GM21367 (cell line): ENCODE results near the gene FHOD1.

ENCODE experiments used
- ATAC-seq: cut with Tn5 transposase; IDR thresholded peaks from one replicate; pipeline ENCODE4 v1.9.1; 2021; ENCODE audit not compliant: unreplicated experiment

FHOD1 gene

DNA sequence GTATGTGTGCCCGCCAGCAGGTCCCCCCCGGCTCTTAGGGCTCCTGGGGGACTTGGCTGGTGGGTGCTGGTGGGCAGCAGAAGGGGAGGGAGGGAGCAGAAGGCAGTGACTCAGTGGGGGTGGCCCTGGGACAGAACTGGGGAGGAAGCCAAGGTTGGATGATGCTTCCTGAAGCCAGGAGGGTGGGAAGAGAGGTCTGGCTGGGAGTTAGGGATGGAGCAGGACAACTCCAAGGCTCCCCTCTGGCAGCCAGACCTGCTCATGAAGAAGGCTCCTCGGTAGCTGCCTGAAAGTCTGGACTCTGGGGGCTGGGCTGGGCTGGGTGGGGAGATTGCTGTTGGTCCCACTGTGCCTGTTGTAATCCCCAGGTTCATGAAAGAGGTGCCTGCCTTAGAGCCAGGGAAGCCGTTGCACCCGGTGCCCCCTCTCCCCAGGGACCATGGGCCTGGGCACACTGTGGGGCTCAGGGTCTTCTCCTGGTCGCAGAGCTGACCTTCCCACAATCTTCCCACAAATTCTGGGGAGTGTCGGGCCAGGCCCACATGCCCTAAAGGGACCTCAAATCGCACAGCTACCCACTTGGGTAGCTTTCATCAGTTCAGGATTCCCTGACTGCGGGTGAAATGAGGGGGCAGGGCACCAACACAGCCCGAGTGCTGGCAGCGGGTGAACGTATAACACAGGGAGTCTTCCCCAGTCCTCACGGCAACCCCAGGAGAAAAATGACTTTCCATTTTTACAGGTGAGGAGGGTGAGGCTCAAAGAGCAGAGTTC is 30.9 kb upstream of the FHOD1 start:
- ATAC-seq: no peak

- ATAC-seq: no peak
Observed at GRCh38 chr16:67277294-67277998, 30.2 kb upstream of the FHOD1 start.

- ATAC-seq: no peak
Observed at GRCh38 chr16:67275321-67275720, 28.0 kb upstream of the FHOD1 start.

DNA sequence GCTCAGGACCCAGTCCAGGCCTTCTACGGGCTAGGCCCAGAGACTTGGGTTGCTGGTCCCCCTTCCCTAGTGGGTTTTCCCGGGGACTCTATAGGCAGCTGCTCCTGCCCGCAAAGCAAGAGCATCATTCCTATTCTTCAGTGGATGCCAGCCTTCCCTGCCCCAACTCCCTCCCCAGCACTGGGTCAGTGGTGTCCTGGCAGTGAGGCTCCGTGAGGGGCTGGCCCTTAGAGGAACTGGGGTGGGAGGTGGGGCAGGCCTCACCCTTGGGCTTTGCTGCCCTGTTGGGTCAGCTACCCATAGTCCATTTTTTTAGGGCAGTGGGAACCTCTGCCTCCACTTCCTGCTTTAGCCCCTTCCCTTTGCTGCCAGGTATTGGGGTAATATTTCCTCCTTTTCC is 24.2 kb upstream of the FHOD1 start:
- ATAC-seq: no peak

DNA sequence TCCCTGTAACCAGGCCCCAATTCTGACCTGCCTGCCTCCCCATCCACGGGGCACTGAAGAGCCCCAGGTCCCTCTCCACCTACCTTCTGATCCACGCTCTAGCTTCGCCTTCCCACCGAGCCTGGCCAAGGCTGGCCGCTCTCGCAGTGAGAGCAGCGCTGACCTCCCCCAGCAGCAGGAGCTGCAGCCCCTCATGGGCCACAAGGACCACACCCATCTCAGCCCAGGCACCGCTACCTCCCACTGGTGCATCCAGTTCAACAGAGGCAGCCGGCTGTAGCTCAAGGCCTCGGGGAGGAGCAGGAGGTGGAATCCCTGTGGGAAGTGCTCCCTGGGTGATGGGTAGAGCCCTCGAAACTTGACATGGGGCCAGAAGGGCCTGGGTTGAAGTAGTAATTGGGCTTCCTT is 23.7 kb upstream of the FHOD1 start:
- ATAC-seq: no peak

DNA sequence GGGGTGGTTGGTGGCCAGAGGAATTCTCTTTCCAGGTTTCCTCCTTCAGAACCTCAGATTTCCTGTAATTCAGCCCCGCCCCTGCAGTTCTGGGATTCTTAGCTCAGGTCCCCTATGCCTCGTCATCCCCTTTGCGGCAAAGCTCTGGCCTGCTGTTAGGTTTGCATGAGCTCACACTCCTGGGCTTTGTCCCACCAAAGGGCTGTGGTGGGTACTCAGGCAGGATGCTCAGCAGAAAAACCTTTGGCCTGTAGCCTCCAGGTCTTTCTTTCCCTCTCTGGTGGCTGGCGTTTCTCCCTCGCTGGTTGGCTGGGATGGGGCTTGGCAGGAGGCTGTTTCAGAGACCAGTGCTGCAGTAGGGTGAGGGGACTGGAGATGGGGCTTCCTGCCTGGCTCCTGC is 22.5 kb upstream of the FHOD1 start:
- ATAC-seq: no peak

DNA sequence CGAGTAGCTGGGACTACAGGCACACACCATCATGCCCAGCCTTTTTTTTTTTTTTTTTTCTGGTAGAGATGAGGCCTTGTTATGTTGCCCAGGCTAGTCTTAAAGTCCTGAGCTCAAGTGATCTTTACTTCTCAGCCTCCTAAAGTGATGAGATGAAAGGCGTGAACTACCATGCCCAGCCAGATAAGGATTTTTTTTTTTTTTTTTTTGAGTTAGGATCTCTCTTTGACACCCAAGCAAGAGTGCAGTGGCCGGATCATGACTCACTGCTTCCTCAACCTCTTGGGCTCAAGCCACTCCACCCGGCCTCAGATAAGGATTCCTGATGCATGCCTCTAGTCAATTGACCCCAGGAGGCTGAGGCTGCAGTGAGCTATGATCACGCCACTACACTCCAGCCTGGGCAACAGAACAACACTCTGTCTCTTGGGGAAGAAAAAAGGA is 20.9 kb upstream of the FHOD1 start:
- no peak for ATAC-seq

DNA sequence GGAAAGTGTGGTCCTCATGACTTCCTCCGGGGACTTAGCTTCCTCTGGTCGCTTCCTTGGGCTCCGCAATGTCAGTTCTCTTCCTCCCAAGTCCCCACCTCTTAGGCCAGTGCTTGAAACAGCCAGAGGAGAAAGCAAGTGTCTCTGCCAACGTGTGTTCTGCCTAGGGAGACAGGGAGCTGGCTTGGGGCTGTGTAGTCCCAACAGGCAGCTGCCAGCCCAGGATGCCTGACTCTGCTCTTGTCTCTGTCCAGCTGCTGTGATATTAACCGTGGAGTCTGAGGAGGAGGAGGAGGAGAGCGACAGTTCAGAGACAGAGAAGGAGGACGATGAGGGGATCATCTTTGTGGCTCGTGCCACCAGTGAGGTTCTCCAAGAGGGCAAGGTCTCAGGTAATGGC is 18.6 kb upstream of the FHOD1 start:
- ATAC-seq: no peak

DNA sequence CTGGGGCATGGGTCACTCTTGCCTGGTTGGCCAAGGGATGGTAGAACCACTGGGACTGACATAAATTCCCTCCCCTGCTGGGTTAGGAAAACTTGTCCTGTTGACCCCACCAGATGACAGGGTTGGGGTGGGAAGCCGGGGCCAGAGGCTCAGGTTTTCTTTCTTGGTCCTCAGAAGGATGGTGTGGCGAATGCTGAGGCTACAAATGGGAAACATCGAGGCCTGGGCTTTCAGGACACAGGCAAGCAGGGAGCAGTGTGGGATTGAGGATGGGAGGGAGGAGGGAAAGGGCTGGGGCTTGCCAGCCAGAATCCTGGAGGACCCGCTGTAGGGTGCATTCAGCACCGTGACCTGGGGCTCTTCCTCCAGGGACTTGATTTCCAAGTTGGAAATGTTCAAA is 17.6 kb upstream of the FHOD1 start:
- no peak for ATAC-seq

GRCh38 chr16:67264277-67264676 is 17.0 kb upstream of the FHOD1 start:
- ATAC-seq: no peak

DNA sequence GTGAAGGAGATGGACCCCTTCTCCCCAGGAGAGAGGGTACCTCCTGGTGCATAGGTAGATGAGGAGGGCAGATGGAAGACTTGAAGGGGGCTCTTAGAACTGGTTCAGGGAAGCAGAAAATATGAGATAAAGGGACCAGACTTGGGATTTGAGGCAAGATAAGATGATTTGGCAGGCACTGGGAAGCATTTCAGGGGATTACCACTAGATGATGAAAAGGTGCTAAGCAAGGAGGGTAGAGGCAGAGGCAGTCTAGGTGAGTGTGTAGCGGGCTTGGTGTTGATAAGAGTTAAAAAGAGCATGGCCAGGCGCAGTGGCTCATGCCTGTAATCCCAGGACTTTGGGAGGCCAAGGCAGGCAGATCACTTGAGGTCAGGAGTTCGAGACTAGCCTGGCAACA is 15.9 kb upstream of the FHOD1 start:
- no peak for ATAC-seq

DNA sequence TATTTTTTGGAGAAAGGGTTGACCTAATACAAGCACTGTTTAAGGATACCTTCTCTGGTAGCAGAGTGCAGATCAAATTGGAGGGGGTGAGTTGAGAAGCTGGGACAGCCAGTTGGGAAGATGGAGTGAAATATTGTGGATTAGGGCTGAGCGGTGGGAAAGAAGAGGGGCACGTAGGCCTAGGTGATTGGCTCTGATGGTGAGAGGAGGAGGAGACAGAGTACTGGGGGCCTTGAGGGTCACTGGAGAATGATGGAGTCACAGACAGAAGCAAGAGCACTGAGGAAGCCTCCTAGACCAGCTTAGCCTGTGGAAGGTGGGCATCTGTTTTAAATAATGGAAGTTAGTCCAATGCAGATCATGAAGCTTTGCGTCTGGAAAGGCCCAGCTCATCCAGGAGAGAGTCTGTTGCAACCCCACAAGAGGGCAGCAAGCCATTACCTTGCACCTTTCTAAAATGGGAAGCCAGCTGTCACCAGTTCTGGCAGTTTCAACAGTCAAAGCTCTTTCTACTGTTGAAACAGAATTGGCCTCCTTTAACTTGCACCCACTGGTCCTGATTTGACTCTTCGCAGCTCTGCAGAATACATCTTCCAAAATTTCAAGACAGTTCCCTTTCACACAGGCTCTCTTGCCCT is 13.3 kb upstream of the FHOD1 start:
- no peak for ATAC-seq

DNA sequence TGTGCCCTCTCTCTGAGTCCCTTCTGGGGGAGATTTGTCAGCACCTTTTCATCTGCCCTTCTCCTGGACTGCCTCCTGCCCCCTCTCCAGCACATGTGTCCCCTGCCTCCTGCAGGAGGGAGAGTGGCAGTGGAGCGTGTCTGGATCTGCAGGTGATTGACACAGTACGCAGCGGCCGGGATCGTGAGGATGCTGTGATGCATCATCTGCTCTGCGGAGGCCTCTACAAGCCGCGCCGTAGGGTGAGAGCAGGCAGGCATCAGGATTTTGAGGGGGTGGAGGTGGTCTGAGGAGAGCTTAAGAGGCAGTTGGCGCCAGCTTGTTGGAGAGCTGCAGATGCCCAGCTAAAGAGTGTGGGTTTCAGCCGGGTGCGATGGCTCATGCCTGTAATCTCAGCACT is 12.4 kb upstream of the FHOD1 start:
- no peak for ATAC-seq

GRCh38 chr16:67258161-67258835 is 11.0 kb upstream of the FHOD1 start:
- no peak for ATAC-seq

GRCh38 chr16:67257486-67258160 is 10.3 kb upstream of the FHOD1 start:
- ATAC-seq: no peak

- ATAC-seq: no peak
Observed at GRCh38 chr16:67256701-67257230, 9.5 kb upstream of the FHOD1 start.

DNA sequence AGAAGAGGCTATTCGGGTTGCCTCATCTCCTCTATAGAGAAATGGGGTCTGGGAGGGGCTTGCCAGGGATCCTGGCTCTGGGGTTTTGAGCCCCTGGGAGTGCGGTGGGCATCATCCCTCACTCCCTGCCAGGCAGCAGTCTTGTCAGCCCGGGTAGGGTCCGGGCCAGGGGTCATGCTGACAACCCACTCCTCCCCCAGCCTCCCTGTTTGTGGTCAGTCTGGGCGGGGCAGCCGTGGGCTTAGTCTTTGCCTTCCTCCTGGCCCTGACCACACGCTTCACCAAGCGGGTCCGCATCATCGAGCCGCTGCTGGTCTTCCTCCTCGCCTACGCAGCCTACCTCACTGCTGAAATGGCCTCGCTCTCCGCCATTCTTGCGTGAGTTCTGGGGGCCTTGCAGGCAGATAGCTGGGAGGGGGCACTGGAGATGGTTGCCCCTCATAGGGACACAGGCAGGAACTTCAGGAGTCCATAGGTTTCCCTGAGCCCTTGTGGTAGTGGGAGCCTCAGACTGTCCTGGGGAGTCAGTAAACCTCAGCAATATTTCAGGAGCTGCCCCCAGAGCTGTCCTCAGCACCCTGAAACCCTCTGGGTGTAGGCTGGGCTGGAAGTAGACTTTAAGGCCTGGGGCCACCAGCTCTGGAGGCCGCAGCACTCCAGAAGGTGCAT is 8.4 kb upstream of the FHOD1 start:
- ATAC-seq: no peak

DNA sequence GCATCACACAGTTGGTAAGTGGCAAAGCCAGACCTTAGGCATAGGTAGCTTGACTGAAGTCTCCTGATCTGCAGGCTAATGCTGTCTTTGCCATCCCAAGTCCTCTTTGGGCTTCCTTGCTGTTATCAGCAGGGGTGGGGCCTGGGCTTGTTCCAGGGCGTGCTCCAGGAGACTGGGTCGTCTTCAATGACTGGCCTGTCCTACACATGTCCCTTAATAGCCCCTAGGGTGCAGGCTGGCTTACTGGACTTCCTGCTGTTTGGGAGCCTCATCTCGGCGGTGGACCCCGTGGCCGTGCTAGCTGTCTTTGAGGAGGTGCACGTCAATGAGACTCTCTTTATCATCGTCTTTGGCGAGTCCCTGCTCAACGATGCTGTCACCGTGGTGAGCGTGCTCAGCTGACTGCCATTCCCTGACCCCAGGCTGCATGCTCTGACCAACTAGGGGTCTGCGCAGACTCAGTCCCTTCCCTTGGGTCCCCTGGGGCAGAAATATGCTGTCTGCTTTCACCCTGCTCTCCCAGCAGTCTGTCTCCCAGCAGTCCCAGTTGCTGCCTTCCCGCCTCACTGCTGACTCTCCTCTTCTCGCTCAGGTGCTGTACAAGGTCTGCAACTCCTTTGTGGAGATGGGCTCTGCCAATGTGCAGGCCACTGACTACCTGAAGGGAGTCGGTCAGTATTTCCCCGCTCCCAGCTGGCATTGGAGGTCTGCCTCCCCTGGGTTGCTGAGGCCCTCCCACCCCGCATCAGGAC is 7.7 kb upstream of the FHOD1 start:
- ATAC-seq: no peak
